GM18907 (cell line): ENCODE measurements around the gene SLC17A8.
"Not testable (repeated sequence)": the region's sequence is repeated elsewhere in the genome, so short reads cannot be mapped to it uniquely, and the experiment has no call there.

Source experiments
- ATAC-seq: cut with Tn5 transposase; IDR thresholded peaks from one replicate; pipeline ENCODE4 v1.9.1; 2021; ENCODE audit warnings: mild to moderate bottlenecking, moderate library complexity; ENCODE audit not compliant: unreplicated experiment

SLC17A8 gene

GRCh38 chr12:100422646-100423045 lies 65.8 kb downstream of the SLC17A8 start:
- ATAC-seq: no peak

GRCh38 chr12:100426145-100426544 lies 69.3 kb downstream of the SLC17A8 start:
- no peak for ATAC-seq

GRCh38 chr12:100427078-100427477 lies 70.2 kb downstream of the SLC17A8 start:
- ATAC-seq: no peak

- not testable (repeated sequence) for ATAC-seq
Observed at GRCh38 chr12:100430251-100430650, 73.4 kb downstream of the SLC17A8 start.

- ATAC-seq: no peak
Observed at GRCh38 chr12:100433701-100434100, 76.8 kb downstream of the SLC17A8 start.

GRCh38 chr12:100434177-100434576 lies 77.3 kb downstream of the SLC17A8 start:
- ATAC-seq: no peak

GRCh38 chr12:100435957-100436356 lies 79.1 kb downstream of the SLC17A8 start:
- no peak for ATAC-seq

- no peak for ATAC-seq
Observed at GRCh38 chr12:100437038-100437841, 80.4 kb downstream of the SLC17A8 start.

- ATAC-seq: no peak
Observed at GRCh38 chr12:100439797-100440196, 82.9 kb downstream of the SLC17A8 start.

- no peak for ATAC-seq
Observed at GRCh38 chr12:100442403-100442802, 85.5 kb downstream of the SLC17A8 start.

- no peak for ATAC-seq
Observed at GRCh38 chr12:100443434-100443833, 86.6 kb downstream of the SLC17A8 start.

- no peak for ATAC-seq
Observed at GRCh38 chr12:100445081-100445481, 88.2 kb downstream of the SLC17A8 start.

- no peak for ATAC-seq
Observed at GRCh38 chr12:100447381-100447780, 90.5 kb downstream of the SLC17A8 start.

GRCh38 chr12:100448656-100449055 lies 91.8 kb downstream of the SLC17A8 start:
- ATAC-seq: no peak

GRCh38 chr12:100450735-100451134 lies 93.9 kb downstream of the SLC17A8 start:
- no peak for ATAC-seq

- ATAC-seq: no peak
Observed at GRCh38 chr12:100453951-100454350, 97.1 kb downstream of the SLC17A8 start.

GRCh38 chr12:100455896-100456295 lies 99.0 kb downstream of the SLC17A8 start:
- ATAC-seq: no peak

GRCh38 chr12:100458191-100458590 lies 101.3 kb downstream of the SLC17A8 start:
- no peak for ATAC-seq

- no peak for ATAC-seq
Observed at GRCh38 chr12:100460702-100461101, 103.8 kb downstream of the SLC17A8 start.

- no peak for ATAC-seq
Observed at GRCh38 chr12:100461330-100461973, 104.6 kb downstream of the SLC17A8 start.

GRCh38 chr12:100463661-100464060 lies 106.8 kb downstream of the SLC17A8 start:
- ATAC-seq: no peak

GRCh38 chr12:100464529-100464928 lies 107.7 kb downstream of the SLC17A8 start:
- no peak for ATAC-seq
